Measurements from ENCODE around the gene COX19.
"Not testable (repeated sequence)": the region's sequence is repeated elsewhere in the genome, so short reads cannot be mapped to it uniquely, and the experiment has no call there.

Gene COX19

DNA sequence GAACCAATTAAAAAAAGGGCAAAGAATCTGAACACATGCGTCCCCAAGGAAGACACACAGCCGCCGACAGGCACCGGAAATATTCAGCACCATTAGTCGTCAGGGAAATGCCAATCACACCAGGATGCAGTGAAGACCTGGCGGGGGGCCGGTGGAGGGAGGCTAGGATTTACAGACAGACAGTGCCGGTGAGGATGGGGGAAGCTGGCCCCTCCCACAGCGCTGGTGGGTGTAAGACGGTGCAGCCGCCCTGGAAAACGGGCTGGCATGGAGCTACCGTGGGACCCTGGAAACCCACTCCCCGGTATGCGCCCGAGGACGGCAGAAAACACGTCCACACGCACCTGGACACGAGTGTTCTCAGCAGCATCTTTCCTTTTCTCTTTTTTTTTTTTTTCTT is 16.1 kb downstream of the COX19 start:
- DNase-seq, result no peak

DNA sequence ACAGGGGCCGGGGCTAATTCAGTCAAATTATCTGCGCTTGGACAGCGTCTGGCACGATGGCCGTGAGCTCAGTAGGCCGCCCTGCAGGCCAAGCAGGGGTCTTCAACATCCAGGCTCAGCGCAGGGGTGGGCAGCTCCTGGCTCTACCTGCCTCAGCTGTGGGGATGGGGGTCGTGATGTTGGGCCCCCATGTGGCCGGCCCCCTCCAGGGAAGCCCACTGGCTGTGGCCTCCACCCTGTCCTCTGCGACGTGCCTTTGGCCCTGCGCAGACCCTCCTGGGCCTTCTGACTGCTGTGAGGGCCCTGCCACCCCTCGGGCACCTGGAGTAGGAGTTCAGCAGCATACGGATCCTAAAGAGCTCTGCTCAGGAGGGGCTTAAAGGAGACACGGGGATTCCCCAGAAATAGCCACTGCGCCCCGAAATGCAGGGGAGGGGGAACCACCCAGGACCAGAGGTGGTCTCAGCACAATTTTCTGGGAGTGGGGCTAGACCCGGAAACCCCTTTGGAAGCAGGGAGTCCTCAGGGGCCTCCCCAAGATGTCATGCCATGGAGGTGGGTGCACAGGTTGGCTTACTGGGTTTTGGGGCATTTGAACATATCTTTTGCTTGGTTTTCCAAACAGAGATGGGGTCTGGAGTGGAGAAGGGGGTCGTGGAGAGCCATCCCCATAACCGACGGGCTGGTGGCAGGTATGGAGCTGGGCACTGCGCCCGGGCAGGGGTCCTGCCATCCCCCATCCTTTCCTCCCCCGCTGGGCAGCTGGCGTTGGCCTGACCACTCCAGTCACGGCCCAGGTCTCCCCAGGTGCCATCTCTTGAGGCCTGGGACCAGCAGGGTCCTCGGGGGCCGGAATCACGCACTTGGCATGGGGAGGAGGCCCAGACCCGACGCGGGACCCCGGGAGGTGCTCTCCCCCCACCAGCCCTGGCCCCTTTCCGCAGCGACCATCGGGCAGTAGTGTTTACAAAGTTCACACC is 16.8 kb downstream of the COX19 start:
- DNase-seq, result no peak

DNA sequence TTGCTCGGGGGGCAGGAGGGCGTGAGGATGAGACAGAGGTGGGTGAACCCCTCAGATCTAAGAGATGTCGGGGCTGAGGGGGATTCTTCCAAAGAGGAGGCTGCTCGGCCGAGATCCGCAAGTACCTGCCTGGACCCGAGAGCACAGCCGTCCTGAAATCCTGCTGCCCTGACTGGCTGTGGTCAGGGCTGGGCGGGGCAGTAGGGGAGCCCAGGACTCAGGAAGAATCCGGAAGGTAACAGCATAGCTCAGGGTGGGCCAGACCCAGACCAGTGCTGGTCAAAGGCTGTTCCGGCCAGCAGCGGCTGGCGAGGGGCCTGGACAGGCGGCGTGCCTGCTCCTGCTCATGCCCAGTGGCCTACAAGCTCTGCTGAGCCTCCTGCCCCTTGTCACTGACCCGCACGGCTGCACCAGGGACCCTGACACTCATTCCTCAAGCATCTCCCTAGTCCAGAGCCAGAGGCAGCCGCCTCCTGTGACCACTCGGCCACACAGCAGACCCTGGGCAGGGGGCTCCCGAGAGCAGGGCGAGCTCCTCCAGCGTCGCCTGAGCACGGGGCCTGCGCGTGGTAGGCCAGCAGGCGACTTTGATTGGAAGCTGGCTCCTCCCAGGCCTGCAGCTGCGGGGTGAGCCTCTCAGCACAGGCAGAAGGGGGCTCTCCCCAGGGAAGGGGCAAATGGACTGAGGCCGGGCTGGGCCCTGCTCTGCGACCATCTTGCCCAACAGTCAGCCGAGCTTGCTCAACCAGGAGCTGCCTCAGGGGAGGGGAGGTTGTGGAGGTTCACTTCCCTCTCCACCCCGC is 17.7 kb downstream of the COX19 start:
- DNase-seq, result peak in 1 of 2 donors; percentile 64

DNA sequence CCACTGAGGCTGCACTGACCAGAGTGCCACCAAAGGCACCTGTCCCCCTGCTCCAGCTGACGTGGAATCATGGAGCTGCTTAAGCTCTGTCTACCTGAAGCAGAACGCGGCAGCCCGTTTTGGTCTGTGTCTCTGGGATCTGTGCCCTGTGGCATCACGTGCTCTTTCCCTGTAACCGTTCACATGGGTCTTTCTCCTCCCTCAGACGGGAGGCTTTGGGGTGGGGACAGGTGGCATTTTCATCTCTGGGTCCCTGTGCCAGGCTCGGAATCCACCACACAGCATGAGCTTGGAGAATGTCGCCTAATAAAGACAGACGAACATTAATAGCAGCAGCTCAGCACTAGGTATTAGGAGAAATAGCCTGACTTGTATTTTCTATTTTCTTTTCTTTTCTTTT is 19.3 kb downstream of the COX19 start:
- no peak for DNase-seq

DNA sequence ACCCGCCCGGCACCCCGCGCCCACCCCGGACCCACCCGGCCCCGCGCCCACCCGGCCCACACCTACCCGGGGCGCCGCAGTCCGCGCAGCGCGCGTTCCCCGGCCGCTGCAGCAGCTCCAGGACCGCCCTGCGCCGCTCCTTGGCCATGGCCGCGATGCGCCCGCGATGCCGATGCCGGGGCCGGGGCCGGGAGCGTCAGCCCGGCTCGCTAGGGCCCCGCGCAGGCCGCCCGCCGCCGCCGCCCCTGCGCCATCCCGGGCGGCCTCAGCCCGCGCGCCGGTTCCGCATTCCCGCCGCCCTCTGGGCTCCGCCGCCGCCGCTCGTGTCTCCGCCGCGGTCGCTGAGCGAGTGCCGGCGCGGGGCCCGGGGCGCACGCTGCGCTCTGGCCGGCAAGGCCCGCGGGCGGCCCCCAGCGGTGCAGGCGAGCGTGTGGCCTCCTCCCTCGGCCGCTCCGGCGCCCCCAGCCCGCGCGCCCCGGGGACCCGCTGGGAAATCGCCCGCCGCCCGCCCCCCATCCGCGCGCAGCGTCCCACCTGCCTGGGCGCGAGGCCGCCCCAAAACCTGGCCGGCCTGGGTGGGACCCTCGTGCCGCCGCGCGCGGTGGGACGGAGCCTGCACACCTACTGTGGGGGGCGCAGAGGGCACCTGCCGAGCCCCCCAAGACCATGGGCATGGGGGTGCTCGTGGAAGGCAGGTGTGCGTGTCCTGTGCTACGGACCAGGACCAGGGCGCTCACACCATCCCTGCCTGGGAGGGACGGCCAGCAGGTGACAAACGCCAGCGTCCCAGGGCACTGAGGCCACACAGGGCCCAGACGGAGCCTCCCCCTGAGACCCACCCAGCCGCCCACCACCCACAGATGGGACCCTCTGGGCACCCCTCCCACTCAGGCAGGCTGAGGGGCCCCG is 20.8 kb downstream of the COX19 start, which contains the start of gene ADAP1:
ADAP1 (minus strand) TSS at position 351 of the 909 bp plus-strand sequence; CDS start at position 148, 203 bp downstream.
- DNase-seq, result peak; percentile 67 to 75

DNA sequence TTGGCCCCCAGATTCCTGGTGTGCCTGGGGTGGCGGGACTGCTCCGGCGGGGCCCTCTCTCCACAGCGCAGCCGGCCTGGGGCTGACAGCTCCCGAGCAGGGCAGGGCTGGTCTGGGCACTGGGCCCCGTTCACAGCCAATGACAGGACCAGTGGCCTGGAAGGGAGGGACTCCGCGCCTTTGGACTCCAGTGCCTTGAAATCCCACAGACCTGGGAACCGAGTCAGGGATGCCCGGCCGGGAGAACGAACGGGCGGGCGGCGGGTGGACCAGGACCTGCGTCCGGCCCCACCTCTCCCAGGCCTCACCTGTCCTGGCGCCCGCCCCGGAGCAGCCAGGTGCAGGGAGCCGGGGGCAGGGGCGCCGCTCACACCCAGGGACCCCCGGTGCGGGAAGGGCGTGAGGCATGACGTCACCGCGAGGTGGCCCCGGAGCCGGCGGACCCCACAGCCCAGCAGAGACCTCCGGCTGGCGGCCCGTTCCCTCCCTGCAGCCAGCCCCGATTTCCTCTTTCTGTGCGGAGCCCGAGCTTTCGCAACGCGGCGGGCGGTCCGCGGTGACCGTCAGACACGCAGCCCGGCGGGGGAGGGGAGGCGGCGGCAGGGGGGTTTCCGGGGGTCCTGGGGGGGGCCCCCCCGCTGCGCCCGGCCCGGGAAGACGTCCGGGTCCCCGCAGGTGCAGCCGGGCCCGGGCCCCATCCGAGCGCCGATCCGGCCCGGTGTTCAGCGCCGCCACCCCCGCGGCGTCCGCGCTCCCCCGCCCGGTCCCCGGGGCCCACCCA is 21.6 kb downstream of the COX19 start:
- peak in 1 of 2 donors; percentile 65 for DNase-seq

DNA sequence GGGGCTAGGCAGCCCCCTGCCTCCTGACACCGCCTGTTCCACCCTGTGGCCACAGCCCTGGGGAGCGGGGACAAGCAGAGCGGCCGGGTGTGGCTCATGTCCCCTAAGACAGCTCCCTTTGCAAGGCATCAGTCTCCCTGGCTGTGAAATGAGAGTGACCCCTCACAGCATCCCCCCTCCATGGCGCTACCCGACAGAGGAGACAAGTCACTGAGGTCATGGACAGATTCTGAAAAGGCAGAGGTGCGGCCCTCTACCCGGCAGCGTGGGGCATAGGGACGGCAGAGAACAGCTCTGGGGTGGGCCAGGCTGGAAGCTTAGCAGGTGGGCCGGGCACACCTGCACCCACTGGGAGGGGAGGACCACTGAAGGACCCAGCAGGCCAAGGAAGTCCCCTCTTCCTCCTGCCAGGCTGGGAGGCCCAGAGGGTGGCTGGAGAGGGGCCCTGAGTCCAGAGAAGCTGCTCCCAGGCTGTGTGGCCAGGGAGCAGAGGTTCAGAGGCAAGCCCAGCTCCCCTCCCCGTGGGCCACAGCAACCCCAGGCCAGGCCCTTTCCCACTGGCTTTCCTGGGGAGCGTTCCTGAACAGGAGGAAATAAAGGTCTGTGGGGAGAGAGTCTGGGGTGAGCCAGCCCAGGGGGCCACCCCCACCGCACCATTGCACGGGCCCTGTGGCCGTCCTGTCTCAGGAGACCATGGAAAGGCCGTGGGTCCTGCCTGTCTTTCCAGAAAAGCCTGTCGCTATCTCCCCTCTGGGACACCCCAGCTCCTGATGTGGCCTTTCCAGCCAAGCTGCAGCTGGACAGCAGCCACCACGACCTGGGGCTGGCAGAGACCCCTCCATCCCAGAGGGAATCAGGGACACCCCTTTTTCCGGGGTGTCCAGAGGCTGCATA is 22.6 kb downstream of the COX19 start:
- no peak for DNase-seq

DNA sequence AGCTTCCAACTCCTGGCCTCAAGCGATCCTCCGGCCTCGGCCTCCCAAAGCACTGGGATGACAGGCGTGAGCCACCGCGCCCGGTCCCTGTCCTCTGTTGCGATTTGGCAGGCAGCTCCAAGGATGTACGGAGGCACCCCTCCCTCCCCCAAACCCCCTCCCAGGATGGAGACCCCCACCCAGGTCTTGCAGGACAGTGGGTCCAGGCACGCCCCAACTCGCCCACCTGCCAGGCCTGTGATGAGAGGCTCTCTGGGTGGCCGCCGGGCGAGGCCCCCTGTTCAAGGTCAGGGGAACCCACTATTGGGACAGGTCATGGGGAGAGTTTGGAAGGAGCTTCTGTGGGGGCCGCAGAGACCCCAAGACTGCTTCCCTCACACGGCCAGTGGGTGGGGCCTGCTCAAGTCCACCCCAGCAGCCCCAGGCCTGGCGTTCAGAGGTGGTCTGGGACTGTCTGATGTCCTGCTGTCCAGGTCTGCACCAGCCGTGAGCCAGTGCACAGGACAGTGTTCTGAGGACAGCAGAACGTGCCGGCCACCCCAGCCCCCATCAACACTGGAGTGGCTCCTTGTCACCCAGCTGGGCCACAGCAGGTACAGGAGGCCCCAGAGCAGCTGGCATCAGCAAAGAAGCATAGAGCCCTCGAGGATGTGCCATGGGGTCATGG is 23.3 kb downstream of the COX19 start:
- no peak for DNase-seq

DNA sequence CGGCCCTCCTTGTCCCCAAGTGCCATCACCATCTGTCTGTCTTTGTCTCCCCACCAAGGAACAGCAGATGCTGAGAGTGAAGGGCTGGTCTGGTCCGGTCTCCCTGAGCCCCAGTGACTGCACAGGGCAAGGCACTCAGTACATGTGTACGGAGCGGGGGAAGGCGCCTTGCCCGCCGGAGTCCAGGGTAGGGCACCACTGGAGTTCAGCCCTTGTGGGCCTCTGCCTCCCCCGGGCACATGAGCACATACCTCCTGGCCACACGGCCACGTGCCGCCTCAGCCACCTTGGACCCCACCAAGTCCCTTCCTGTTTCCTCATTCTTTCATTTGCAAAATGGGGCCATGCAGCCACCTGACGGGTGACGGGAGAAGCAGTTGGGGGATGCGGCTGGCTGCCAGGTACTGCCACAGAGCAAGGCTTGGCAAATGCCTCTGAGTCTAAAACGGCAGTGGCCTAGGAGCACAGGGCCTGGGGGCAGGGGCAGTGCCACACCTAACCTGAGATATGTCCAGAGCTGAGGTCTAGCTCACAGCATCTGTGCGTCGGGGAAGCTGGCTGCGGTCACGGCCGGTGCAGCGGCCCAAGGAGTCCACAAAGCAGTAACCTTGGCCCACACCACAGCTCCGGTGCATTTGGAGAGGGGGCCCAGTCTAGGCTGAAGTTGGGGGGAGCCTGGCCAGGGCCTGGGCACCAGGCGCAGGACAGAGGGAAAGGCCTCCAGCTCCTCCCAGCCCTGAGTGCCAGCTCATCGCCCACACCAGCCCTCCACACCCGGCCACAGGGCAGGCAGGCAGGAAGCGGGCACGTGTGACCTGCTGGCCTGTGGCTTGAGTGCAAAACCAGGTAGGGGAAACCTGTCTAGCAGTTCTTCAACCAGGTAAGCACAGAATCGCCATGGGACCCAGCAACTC is 26.1 kb downstream of the COX19 start:
- no peak for DNase-seq

DNA sequence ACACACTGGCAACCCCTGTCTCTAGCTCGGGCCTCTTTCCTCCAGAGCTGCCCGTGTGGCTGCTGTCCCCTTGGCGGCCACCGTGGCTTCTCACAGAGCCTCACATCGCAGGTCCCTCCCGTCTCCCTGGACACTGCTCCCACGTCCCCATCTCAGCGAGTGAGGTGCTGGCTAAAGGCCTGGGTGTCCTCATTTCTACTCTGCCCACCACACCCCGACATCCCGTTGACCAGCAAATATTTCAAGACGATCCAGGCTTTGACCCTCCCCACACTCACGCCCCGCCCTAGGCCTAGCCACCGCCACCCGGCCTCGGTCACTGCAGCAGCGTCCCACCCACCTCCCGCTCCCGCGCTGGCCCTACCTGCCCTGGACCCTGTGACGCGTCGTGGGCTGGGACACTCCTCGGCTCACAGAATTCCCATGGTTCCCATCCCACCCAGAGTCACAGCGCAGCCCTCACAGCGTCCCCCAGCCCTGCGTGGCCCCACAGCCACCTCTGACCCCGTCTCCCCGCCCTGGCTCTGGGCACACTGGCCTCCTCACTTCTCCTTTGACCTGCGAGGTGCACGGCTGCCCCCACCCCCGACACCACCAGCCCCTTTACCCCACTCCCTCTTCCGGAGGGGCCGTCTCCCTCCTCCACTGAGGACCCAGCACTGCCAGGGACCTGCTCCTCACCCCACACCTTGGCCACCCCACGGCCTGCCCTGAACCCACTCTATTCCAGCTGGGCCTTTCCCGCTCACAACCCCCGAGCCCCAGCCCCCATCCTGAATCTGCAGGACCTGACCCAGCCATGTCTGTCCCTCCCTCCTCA is 27.7 kb downstream of the COX19 start:
- DNase-seq, result no peak

DNA sequence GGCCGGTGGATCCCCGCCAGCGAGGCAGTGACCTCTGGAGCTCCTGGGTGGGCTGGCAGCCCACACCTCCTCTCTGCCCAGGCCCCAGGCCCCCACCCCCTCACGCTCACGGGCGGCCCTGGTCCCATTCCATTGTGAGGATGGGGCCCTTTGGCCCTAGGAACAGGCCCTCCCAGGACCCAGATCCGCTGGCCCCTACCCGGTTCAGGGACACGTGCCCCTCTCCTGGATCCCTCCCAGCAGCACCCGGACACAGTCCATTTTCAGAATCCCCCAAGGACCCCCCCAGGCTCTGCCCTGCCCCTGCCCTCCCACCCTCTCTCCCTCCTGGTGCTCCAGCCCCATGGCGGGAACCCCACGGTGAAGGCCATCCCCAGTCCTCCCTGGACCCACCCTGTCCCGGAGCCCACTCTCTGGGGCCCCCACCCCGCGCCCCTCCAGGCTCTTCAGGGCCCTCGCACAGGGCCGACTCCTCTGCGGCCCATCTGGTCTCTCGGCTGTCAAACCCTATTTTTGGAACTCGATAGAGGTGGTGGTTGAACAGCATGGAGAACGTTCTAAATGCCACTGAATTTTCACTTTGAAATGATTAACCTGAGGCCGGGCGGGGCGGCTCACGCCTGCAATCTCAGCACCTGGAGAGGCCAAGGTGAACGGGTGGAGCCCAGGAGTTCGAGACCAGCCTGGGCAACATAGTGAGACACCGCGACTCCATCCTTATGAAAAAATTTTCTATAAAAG is 28.9 kb downstream of the COX19 start:
- no peak for DNase-seq

DNA sequence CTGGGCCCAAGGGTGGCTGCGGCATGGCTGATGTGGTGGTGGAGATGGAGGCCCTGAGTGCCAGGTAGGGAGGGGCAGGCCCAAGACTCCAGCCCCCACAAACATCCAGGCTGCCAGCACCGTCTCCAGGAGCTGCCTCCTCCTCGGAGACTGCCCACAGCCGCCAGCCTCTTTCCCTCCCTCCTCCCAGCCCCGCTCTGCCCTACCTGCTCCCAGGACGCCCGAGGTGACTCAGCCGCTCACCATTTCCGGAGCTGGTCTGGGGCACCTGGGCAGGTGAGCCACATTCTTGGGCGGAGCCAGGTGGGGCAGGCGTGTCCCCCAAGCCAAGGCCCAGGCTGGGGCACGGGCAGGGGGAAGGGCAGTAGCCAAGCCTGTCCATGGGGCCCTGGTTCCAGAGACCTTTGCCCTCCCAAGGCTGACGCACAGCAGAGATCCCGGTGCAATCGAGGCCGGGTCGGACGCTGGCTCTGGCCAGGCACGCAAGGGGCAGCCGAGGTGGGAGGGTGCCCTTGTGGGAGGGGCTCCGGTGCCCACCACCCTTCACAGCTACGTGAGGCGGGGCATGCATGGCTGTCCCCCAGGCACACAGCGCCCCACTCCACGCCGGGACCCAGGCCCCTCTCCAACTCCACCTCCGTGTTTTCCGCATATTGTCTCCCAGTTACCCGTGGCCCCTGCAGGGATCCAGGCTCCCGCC is 29.6 kb downstream of the COX19 start:
- no peak for DNase-seq

DNA sequence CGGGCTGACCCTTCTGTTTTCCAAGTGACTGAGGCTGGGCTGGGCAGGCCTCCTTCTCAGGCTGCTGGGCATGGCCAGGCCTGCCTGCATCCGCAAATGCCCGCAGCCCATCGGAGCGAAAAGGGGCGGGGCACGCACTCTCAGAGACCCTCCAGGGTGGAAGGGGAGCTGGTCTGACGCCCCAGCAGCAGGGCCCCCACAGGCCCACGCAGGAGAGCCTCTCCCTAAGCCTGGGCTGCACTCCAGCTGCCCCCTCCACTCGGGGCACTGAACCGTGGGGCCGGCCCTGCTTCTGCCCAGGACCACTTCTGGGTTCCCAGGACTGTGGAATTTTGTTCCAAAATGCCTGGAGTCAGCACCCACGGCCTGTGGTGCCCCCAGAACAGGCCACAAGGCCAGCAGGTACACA is 30.2 kb downstream of the COX19 start:
- no peak for DNase-seq

DNA sequence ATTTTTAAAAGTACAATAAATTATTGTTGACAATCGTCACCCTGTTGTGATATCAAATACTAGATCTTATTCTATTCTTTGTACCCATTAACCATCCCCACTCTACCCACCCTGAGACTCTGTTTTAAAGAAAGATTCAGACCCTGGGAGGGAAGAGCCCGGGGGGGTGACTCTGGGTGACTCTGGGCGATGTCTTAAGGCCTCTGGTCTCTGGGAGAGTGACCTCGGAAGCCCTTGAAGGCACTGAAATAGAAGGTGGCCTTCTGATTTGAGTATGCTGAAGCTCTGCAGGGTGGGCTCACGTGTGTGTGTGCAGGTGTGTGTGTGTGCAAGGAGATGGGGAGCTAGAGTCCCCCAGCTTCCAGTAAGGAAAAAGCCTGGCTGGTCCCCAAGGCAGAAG is 30.6 kb downstream of the COX19 start:
- no peak for DNase-seq

DNA sequence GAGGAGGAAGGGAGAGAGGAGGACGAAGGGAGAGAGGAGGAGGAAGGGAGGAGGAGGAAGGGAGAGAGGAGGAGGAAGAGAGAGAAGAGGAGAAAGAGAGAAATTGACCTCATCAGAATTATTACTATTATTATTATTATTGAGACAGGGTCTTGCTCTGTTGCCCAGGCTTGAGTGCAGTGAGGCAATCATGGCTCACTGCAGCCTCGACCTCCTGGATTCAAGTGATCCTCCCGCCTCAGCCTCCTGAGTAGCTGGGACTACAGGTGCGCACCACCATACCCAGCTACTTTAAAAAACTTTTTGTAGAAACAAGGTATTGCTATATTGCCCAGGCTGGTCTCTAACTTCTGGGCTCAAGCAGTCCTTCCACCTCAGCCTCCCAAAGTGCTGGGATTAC is 31.6 kb downstream of the COX19 start:
- not testable (repeated sequence) for DNase-seq

DNA sequence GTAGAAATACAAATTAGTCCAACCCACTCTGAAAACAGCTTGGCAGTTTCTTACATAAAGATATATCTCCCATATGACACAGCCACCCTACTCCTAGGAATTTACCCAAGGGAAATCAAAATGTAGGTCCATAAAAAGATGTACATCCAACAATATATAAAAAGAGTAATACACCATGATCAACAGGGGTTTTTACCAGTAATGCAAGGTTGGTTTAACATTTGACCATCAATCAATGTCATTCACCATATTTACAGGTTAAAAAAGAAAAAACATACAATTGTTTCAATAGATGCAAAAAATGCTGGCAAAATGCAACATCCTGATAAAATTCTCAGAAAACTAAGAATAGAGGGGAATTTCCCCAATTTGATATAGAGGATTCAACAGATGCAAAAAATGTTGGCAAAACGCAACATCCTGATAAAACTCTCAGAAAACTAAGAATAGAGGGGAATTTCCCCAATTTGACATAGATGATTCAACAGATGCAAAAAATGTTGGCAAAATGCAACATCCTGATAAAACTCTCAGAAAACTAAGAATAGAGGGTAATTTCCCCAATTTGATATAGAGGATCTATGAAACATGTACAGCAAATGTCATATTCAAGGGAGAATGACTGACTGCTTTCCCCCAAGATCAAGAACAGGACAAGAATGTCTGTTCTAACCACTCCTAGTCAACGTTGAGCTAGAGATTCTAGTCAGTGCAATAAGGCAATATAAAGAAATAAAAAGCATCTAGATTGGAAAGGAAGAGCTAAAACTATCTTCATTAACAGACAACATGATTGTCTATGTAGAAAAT is 34.5 kb downstream of the COX19 start:
- DNase-seq, result no peak

Measured in CD4-positive, alpha-beta T cell treated with Interleukin-1 beta for 1 hour (primary cell).